GM19467 (cell line): ENCODE data around the gene RASGRP1.

Experiments
- ATAC-seq: cut with Tn5 transposase; IDR thresholded peaks from one replicate; pipeline ENCODE4 v1.9.1; 2021; ENCODE audit warnings: mild to moderate bottlenecking, moderate library complexity; ENCODE audit not compliant: unreplicated experiment

The RASGRP1 gene

GRCh38 chr15:38463893-38464292 lies 100.7 kb downstream of the RASGRP1 start:
- no peak for ATAC-seq

- peak; percentile 60 for ATAC-seq
Observed at GRCh38 chr15:38461066-38461833, 103.4 kb downstream of the RASGRP1 start.

- ATAC-seq: no peak
Observed at GRCh38 chr15:38460543-38460942, 104.1 kb downstream of the RASGRP1 start.

- no peak for ATAC-seq
Observed at GRCh38 chr15:38459480-38459879, 105.1 kb downstream of the RASGRP1 start.

GRCh38 chr15:38458646-38459045 lies 106.0 kb downstream of the RASGRP1 start:
- no peak for ATAC-seq

GRCh38 chr15:38455092-38455491 lies 109.5 kb downstream of the RASGRP1 start:
- ATAC-seq: no peak

GRCh38 chr15:38454696-38455090 lies 109.9 kb downstream of the RASGRP1 start:
- no peak for ATAC-seq

- ATAC-seq: peak; percentile 85
Observed at GRCh38 chr15:38453971-38454695, 110.5 kb downstream of the RASGRP1 start, which contains the start of gene FAM98B. Gene FAM98B (plus strand): TSS chr15:38454127. CDS start chr15:38454162, 35 bp downstream.

GRCh38 chr15:38441130-38441519 lies 123.5 kb downstream of the RASGRP1 start:
- no peak for ATAC-seq

GRCh38 chr15:38440353-38441129 lies 124.1 kb downstream of the RASGRP1 start:
- no peak for ATAC-seq
